SK-N-SH treated with all-trans-retinoic acid at 6 μM for 48 hours (cell line): ENCODE measurements around the gene LPP.

Experiments
- CREB5 ChIP-seq: fragments of 250-450 bp; sonication (Bioruptor Pico); IDR thresholded peaks from 2 replicates; pipeline ENCODE4 v1.5.1; 2020; ENCODE audit warnings: low read depth, mild to moderate bottlenecking, moderate library complexity
- SNAI2 ChIP-seq: fragments of 250-450 bp; sonication (Bioruptor Pico); IDR thresholded peaks from 2 replicates; pipeline ENCODE4 v1.5.0; 2020; ENCODE audit warnings: mild to moderate bottlenecking, moderate library complexity
- ZFP30 ChIP-seq: fragments of 450-650 bp; formaldehyde crosslinking; IDR thresholded peaks from 2 replicates; pipeline ENCODE4 v1.5.0; 2022; ENCODE audit warnings: mild to moderate bottlenecking, moderate library complexity
- ZNF70 ChIP-seq: fragments of 450-650 bp; formaldehyde crosslinking; IDR thresholded peaks from 2 replicates; pipeline ENCODE4 v1.5.0; 2020; ENCODE audit warnings: mild to moderate bottlenecking, moderate library complexity
- TF ChIP-seq, protein P1 (sequence below): fragments of 250-450 bp; sonication (Bioruptor Pico); IDR thresholded peaks from 2 replicates; pipeline ENCODE4 v1.5.1; 2021; ENCODE audit warnings: mild to moderate bottlenecking, moderate library complexity
- TF ChIP-seq, protein P2 (sequence below): fragments of 250-450 bp; sonication (Bioruptor Pico); IDR thresholded peaks from 2 replicates; pipeline ENCODE4 v1.8.0; 2021; ENCODE audit warnings: low read depth, mild to moderate bottlenecking, moderate library complexity, borderline replicate concordance

- TF ChIP-seq ZFP30 (CRISPR knock-in tag) (no peak), CREB5 (CRISPR knock-in tag) (no peak), ZNF70 (CRISPR knock-in tag) (no peak), SNAI2 (CRISPR knock-in tag) (no peak)
- TF ChIP-seq, protein P1, sequence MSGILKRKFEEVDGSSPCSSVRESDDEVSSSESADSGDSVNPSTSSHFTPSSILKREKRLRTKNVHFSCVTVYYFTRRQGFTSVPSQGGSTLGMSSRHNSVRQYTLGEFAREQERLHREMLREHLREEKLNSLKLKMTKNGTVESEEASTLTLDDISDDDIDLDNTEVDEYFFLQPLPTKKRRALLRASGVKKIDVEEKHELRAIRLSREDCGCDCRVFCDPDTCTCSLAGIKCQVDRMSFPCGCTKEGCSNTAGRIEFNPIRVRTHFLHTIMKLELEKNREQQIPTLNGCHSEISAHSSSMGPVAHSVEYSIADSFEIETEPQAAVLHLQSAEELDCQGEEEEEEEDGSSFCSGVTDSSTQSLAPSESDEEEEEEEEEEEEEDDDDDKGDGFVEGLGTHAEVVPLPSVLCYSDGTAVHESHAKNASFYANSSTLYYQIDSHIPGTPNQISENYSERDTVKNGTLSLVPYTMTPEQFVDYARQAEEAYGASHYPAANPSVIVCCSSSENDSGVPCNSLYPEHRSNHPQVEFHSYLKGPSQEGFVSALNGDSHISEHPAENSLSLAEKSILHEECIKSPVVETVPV (CRISPR knock-in tag): no peak
- TF ChIP-seq, protein P2, sequence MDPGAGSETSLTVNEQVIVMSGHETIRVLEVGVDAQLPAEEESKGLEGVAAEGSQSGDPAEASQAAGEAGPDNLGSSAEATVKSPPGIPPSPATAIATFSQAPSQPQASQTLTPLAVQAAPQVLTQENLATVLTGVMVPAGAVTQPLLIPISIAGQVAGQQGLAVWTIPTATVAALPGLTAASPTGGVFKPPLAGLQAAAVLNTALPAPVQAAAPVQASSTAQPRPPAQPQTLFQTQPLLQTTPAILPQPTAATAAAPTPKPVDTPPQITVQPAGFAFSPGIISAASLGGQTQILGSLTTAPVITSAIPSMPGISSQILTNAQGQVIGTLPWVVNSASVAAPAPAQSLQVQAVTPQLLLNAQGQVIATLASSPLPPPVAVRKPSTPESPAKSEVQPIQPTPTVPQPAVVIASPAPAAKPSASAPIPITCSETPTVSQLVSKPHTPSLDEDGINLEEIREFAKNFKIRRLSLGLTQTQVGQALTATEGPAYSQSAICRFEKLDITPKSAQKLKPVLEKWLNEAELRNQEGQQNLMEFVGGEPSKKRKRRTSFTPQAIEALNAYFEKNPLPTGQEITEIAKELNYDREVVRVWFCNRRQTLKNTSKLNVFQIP (CRISPR knock-in tag): no peak
Measured at GRCh38 chr3:188294113-188294512, 140.2 kb downstream of the LPP start.
